ENCODE data around the gene CARD14. TPM values are rescaled to one million over a fixed set of nuclear protein-coding genes. Genes with fewer than 3 reads are reported as not detected.

CARD14 gene
- total and polyA plus RNA-seq, 2 of the 13 experiments (the other 11 are each of a cell fraction or from before 2014, with no cell fraction given), result 0.11 TPM; not detected in 1

DNA sequence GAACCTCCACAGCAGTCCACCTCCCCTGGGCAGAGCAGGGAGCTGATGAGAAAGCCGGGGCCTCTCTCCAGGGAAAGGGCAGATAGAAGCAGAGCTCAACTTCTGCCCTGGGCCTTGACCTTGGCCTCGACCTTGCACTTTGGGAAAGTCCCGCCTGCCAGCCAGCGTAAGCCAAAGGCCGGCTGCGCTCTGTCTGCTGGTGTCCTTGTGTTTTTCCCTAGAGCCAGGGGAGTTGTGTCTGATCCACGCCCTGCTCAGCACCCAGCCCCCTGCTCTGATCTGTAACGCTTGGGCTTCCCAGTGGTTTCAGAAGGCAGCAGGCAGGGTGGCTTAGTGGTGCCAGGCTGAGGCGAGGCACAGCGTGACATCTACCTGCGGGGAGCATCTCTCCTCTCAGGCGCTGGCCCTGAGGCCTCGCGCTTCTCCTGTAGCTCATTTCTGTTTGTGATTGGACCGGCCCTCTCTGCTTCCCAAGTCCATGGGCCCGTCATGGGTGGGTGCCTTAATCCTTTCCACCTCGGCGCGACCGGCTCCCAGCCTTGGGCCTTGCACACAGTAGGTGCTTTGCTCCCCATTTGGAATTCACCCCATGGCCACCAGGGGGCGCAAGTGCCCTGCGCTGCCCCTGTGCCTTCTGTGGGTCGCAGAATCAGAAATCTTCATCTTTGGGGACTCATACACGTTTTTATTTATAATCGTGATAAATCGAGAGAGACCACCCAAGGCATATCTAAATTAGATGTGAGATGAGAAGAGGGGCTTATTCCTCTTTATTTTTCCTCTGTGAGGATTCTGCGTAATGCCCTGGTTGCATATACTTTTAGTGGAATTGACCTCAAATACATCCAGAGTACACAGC lies 26.1 kb downstream of the CARD14 start (continued):
- TF ChIP-seq, protein P1, sequence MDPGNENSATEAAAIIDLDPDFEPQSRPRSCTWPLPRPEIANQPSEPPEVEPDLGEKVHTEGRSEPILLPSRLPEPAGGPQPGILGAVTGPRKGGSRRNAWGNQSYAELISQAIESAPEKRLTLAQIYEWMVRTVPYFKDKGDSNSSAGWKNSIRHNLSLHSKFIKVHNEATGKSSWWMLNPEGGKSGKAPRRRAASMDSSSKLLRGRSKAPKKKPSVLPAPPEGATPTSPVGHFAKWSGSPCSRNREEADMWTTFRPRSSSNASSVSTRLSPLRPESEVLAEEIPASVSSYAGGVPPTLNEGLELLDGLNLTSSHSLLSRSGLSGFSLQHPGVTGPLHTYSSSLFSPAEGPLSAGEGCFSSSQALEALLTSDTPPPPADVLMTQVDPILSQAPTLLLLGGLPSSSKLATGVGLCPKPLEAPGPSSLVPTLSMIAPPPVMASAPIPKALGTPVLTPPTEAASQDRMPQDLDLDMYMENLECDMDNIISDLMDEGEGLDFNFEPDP (CRISPR knock-in tag; conservative IDR thresholded peaks at IDR 0.05), result no peak
- TF ChIP-seq GPN1 (CRISPR knock-in tag; IDR thresholded peaks at IDR 0.05; ENCODE audit: borderline replicate concordance), result no peak
- TF ChIP-seq NKX3-1 (CRISPR knock-in tag; IDR thresholded peaks at IDR 0.05), result no peak
- TF ChIP-seq, protein P2, sequence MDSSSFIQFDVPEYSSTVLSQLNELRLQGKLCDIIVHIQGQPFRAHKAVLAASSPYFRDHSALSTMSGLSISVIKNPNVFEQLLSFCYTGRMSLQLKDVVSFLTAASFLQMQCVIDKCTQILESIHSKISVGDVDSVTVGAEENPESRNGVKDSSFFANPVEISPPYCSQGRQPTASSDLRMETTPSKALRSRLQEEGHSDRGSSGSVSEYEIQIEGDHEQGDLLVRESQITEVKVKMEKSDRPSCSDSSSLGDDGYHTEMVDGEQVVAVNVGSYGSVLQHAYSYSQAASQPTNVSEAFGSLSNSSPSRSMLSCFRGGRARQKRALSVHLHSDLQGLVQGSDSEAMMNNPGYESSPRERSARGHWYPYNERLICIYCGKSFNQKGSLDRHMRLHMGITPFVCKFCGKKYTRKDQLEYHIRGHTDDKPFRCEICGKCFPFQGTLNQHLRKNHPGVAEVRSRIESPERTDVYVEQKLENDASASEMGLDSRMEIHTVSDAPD (CRISPR knock-in tag; IDR thresholded peaks at IDR 0.05), result no peak
- TF ChIP-seq THAP11 (CRISPR knock-in tag; IDR thresholded peaks at IDR 0.05), result no peak
- TF ChIP-seq, protein P3, sequence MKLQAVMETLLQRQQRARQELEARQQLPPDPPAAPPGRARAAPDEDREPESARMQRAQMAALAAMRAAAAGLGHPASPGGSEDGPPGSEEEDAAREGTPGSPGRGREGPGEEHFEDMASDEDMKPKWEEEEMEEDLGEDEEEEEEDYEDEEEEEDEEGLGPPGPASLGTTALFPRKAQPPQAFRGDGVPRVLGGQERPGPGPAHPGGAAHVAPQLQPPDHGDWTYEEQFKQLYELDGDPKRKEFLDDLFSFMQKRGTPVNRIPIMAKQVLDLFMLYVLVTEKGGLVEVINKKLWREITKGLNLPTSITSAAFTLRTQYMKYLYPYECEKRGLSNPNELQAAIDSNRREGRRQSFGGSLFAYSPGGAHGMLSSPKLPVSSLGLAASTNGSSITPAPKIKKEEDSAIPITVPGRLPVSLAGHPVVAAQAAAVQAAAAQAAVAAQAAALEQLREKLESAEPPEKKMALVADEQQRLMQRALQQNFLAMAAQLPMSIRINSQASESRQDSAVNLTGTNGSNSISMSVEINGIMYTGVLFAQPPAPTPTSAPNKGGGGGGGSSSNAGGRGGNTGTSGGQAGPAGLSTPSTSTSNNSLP (IDR thresholded peaks at IDR 0.05; ENCODE audit: low read depth, low read length), result no peak
- TF ChIP-seq HIVEP1 (CRISPR knock-in tag; IDR thresholded peaks at IDR 0.05), result no peak; the same call in 1 of the 2 replicates
- TF ChIP-seq, protein P4, sequence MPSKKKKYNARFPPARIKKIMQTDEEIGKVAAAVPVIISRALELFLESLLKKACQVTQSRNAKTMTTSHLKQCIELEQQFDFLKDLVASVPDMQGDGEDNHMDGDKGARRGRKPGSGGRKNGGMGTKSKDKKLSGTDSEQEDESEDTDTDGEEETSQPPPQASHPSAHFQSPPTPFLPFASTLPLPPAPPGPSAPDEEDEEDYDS (CRISPR knock-in tag; IDR thresholded peaks at IDR 0.05), result no peak
- TF ChIP-seq KAT8 (CRISPR knock-in tag; IDR thresholded peaks at IDR 0.05), result no peak
- no peak for TF ChIP-seq HDAC6 (IDR thresholded peaks at IDR 0.05; ENCODE audit: low read depth, low read length)
- 0 out of 2 replicates have a peak, but pooled peaks have one; percentile 54 for TF ChIP-seq KLF12 (CRISPR knock-in tag; IDR thresholded peaks at IDR 0.05; ENCODE audit: borderline replicate concordance)
- TF ChIP-seq ZNF780A (CRISPR knock-in tag; IDR thresholded peaks at IDR 0.05), result no peak
- no peak for TF ChIP-seq GATA4 (IDR thresholded peaks at IDR 0.05; ENCODE audit: borderline replicate concordance, low read depth)
- 0 out of 2 replicates have a peak, but pooled peaks have one; percentile 41 for TF ChIP-seq ZNF564 (CRISPR knock-in tag; IDR thresholded peaks at IDR 0.05)
- TF ChIP-seq YY1 (IDR thresholded peaks at IDR 0.05; ENCODE audit: insufficient read depth, insufficient replicate concordance, low read depth, low read length), result peak; percentile 22
- TF ChIP-seq ZNF274 (CRISPR knock-in tag; IDR thresholded peaks at IDR 0.05), result no peak
- peak; percentile 11; the same call in 1 of the 2 replicates for TF ChIP-seq ZMYM4 (CRISPR knock-in tag; IDR thresholded peaks at IDR 0.05)
- no peak for TF ChIP-seq PRPF4 (IDR thresholded peaks at IDR 0.05; ENCODE audit: low read depth, low read length, poor library complexity, severe bottlenecking)
- TF ChIP-seq, protein P5, sequence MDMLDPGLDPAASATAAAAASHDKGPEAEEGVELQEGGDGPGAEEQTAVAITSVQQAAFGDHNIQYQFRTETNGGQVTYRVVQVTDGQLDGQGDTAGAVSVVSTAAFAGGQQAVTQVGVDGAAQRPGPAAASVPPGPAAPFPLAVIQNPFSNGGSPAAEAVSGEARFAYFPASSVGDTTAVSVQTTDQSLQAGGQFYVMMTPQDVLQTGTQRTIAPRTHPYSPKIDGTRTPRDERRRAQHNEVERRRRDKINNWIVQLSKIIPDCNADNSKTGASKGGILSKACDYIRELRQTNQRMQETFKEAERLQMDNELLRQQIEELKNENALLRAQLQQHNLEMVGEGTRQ (IDR thresholded peaks at IDR 0.05; ENCODE audit: low read depth, low read length), result no peak
- TF ChIP-seq, protein P5 (CRISPR knock-in tag; IDR thresholded peaks at IDR 0.05; ENCODE audit: borderline replicate concordance), result no peak
- no peak for TF ChIP-seq ZNF562 (CRISPR knock-in tag; IDR thresholded peaks at IDR 0.05; ENCODE audit: borderline replicate concordance)
- TF ChIP-seq PAF1 (CRISPR knock-in tag; IDR thresholded peaks at IDR 0.05), result no peak
- no peak for TF ChIP-seq ZSCAN20 (CRISPR knock-in tag; IDR thresholded peaks at IDR 0.05; ENCODE audit: borderline replicate concordance)
